H9 (cell line): ENCODE data around the gene THSD4. TPM values are rescaled to one million over a fixed set of nuclear protein-coding genes. Genes with fewer than 3 reads are reported as not detected.

Source experiments
- DNase-seq: peaks from one replicate; pipeline ENCODE4 v3.0.0-alpha.2; 2017
- H2AFZ ChIP-seq: one replicate; pipeline ENCODE4 v1.6.1; 2013; ENCODE audit warnings: mild to moderate bottlenecking, low read length, control low read depth, moderate library complexity
- H2AK5ac ChIP-seq: 2 replicates; pipeline ENCODE4 v1.6.1; 2013; ENCODE audit warnings: low read length, control low read depth, mixed read lengths; ENCODE audit not compliant: insufficient read length
- H2BK120ac ChIP-seq: one replicate; pipeline ENCODE4 v1.6.1; 2013; ENCODE audit warnings: low read depth, mild to moderate bottlenecking, low read length, control low read depth, inconsistent platforms; ENCODE audit not compliant: poor library complexity, severe bottlenecking
- H2BK12ac ChIP-seq: 2 replicates; pipeline ENCODE4 v1.6.1; 2013; ENCODE audit warnings: low read length, control low read depth, mixed read lengths, low read depth; ENCODE audit not compliant: insufficient read length
- H2BK15ac ChIP-seq: 2 replicates; pipeline ENCODE4 v1.6.1; 2013; ENCODE audit warnings: low read depth, low read length, control low read depth
- H2BK20ac ChIP-seq: one replicate; pipeline ENCODE4 v1.6.1; 2013; ENCODE audit warnings: low read depth, mild to moderate bottlenecking, low read length, control low read depth, inconsistent platforms; ENCODE audit not compliant: poor library complexity, severe bottlenecking
- H2BK5ac ChIP-seq: 2 replicates; pipeline ENCODE4 v1.6.1; 2013; ENCODE audit warnings: low read length, control low read depth, mixed read lengths; ENCODE audit not compliant: insufficient read length
- H3K14ac ChIP-seq: 2 replicates; pipeline ENCODE4 v1.6.1; 2013; ENCODE audit warnings: low read length, control low read depth; ENCODE audit not compliant: insufficient read depth
- H3K18ac ChIP-seq: 2 replicates; pipeline ENCODE4 v1.6.1; 2013; ENCODE audit warnings: low read depth, mild to moderate bottlenecking, mixed read lengths, low read length, control low read depth; ENCODE audit not compliant: insufficient read length
- H3K23ac ChIP-seq: 2 replicates; pipeline ENCODE4 v1.6.1; 2013; ENCODE audit warnings: low read length, control low read depth, mixed read lengths, low read depth; ENCODE audit not compliant: insufficient read length
- H3K23me2 ChIP-seq: 2 replicates; pipeline ENCODE4 v1.6.1; 2013; ENCODE audit warnings: low read depth, mild to moderate bottlenecking, mixed read lengths, low read length, control low read depth; ENCODE audit not compliant: insufficient read length, poor library complexity, severe bottlenecking
- H3K27ac ChIP-seq: 2 replicates; pipeline ENCODE4 v1.5.1; 2013; ENCODE audit warnings: low read length, control low read depth, mixed read lengths, low read depth; ENCODE audit not compliant: insufficient read length
- H3K27me3 ChIP-seq: 2 replicates; pipeline ENCODE4 v1.6.1; 2013; ENCODE audit warnings: low read length, control low read depth, inconsistent platforms; ENCODE audit not compliant: insufficient read depth
- H3K4ac ChIP-seq: 2 replicates; pipeline ENCODE4 v1.6.1; 2013; ENCODE audit warnings: low read depth, mild to moderate bottlenecking, control low read depth, inconsistent platforms, low read length, moderate library complexity
- H3K4me1 ChIP-seq: 2 replicates; pipeline ENCODE4 v1.6.1; 2013; ENCODE audit warnings: low read length, control low read depth, inconsistent platforms; ENCODE audit not compliant: insufficient read depth
- H3K4me2 ChIP-seq: 2 replicates; pipeline ENCODE4 v1.6.1; 2013; ENCODE audit warnings: low read length, control low read depth, mixed read lengths; ENCODE audit not compliant: insufficient read length, insufficient read depth
- H3K56ac ChIP-seq: 2 replicates; pipeline ENCODE4 v1.6.1; 2013; ENCODE audit warnings: low read depth, mild to moderate bottlenecking, mixed read lengths, low read length, control low read depth; ENCODE audit not compliant: insufficient read length
- H3K79me1 ChIP-seq: 2 replicates; pipeline ENCODE4 v1.6.1; 2013; ENCODE audit warnings: low read depth, mild to moderate bottlenecking, moderate library complexity, low read length, control low read depth, inconsistent platforms; ENCODE audit not compliant: insufficient read depth, poor library complexity, severe bottlenecking
- H3K79me2 ChIP-seq: 2 replicates; pipeline ENCODE4 v1.6.1; 2013; ENCODE audit warnings: low read length, control low read depth, inconsistent platforms; ENCODE audit not compliant: insufficient read depth
- H3K9ac ChIP-seq: 2 replicates; pipeline ENCODE4 v1.6.1; 2013; ENCODE audit warnings: low read length, control low read depth, mixed read lengths; ENCODE audit not compliant: insufficient read length; ENCODE audit errors: extremely low read depth
- H3K9me3 ChIP-seq: one replicate; pipeline ENCODE4 v1.6.1; 2013; ENCODE audit warnings: low read depth, low read length, inconsistent platforms; ENCODE audit not compliant: control insufficient read depth
- H3T11ph ChIP-seq: one replicate; pipeline ENCODE4 v1.6.1; 2013; ENCODE audit warnings: mild to moderate bottlenecking, low read length, control low read depth, inconsistent platforms
- H4K20me1 ChIP-seq: one replicate; pipeline ENCODE4 v1.6.1; 2013; ENCODE audit not compliant: control insufficient read depth, insufficient read length, insufficient read depth
- H4K5ac ChIP-seq: 2 replicates; pipeline ENCODE4 v1.6.1; 2013; ENCODE audit warnings: low read depth, mild to moderate bottlenecking, mixed read lengths, low read length, control low read depth; ENCODE audit not compliant: insufficient read length
- H4K8ac ChIP-seq: replicated peaks from 2 replicates; pipeline ENCODE4 v1.6.1; 2013; ENCODE audit warnings: low read length, control low read depth, mixed read lengths, low read depth; ENCODE audit not compliant: insufficient read length
- H4K91ac ChIP-seq: 2 replicates; pipeline ENCODE4 v1.6.1; 2013; ENCODE audit warnings: low read depth, mild to moderate bottlenecking, moderate library complexity, mixed read lengths, low read length, control low read depth; ENCODE audit not compliant: insufficient read length
- H3K27ac Mint-ChIP-seq, 3 experiments: 2 replicates in 2 of 3; 3 replicates in 1 of 3; pipeline ENCODE4 v1.8.0; 2020 to 2021; ENCODE audit warnings: mixed read lengths in 3 of 3, mild to moderate bottlenecking in 1 of 3, moderate library complexity in 1 of 3
- H3K27me3 Mint-ChIP-seq: 2 replicates; pipeline ENCODE4 v1.8.0; 2021; ENCODE audit warnings: low read depth, mild to moderate bottlenecking, moderate library complexity, mixed read lengths
- H3K36me3 Mint-ChIP-seq, 3 experiments: 2 replicates in 2 of 3; 3 replicates in 1 of 3; pipeline ENCODE4 v1.8.0; 2020 to 2021; ENCODE audit warnings: low read depth in 3 of 3, mixed read lengths in 3 of 3; ENCODE audit not compliant: insufficient read depth in 1 of 3
- H3K4me1 Mint-ChIP-seq, 2 experiments: 2 replicates each; pipeline ENCODE4 v1.8.0; 2020; ENCODE audit warnings: mixed read lengths in 2 of 2
- H3K4me3 Mint-ChIP-seq, 2 experiments: 2 replicates in 1 of 2; 3 replicates in 1 of 2; pipeline ENCODE4 v1.8.0; 2020 to 2021; ENCODE audit warnings: mild to moderate bottlenecking in 2 of 2, mixed read lengths in 2 of 2, moderate library complexity in 1 of 2
- H3K9me3 Mint-ChIP-seq, 2 experiments: 2 replicates in 1 of 2; 3 replicates in 1 of 2; pipeline ENCODE4 v1.8.0; 2020; ENCODE audit warnings: mild to moderate bottlenecking in 2 of 2, mixed read lengths in 2 of 2, moderate library complexity in 1 of 2
- total RNA-seq: library from RNA; stranded (reverse); gene quantifications from 2 replicates; pipeline ENCODE4 v1.2.1, GENCODE V29; 2021
- TF ChIP-seq, protein P1 (sequence below): fragments of 200-600 bp; sonication (generic); conservative IDR thresholded peaks from 3 replicates; pipeline ENCODE4 v1.8.0; 2021; ENCODE audit warnings: antibody characterized with exemption, mild to moderate bottlenecking

THSD4 gene
- total RNA-seq, 1 experiment from 2014 or later: 5.5 TPM

- H2AK5ac ChIP-seq: no peak overlapping the region
- no peak overlapping the region for H2BK15ac ChIP-seq
- H4K8ac ChIP-seq: no peak overlapping the region
- no peak overlapping the region for H2BK20ac ChIP-seq
- H3K23me2 ChIP-seq: no peaks in the 10 kb centered on the region
- Mint-ChIP-seq H3K36me3 (no peaks in the 10 kb centered on the region), H3K4me3 (no peak overlapping the region), H3K4me1 (0 out of 4 replicates have a peak, but pooled peaks cover 0 to 6% of the 10 kb centered on the region in 2 experiments), H3K9me3 (no peaks in the 10 kb centered on the region), H3K27ac (no peak overlapping the region), H3K27me3 (no peaks in the 10 kb centered on the region)
- no peaks in the 10 kb centered on the region for H3K9me3 ChIP-seq
- no peaks in the 10 kb centered on the region for H3K79me2 ChIP-seq
- no peak overlapping the region for H3K4me2 ChIP-seq
- no peak overlapping the region for H2BK120ac ChIP-seq
- no peak overlapping the region for H2BK12ac ChIP-seq
- no peak overlapping the region for H3T11ph ChIP-seq
- no peak overlapping the region for H4K5ac ChIP-seq
- no peak overlapping the region for H2BK5ac ChIP-seq
- H3K23ac ChIP-seq: no peak overlapping the region
- H3K79me1 ChIP-seq: no peaks in the 10 kb centered on the region
- H3K18ac ChIP-seq: no peak overlapping the region
- H3K4ac ChIP-seq: no peak overlapping the region
- no peak for DNase-seq
- no peak overlapping the region for H2AFZ ChIP-seq
- TF ChIP-seq, protein P1, sequence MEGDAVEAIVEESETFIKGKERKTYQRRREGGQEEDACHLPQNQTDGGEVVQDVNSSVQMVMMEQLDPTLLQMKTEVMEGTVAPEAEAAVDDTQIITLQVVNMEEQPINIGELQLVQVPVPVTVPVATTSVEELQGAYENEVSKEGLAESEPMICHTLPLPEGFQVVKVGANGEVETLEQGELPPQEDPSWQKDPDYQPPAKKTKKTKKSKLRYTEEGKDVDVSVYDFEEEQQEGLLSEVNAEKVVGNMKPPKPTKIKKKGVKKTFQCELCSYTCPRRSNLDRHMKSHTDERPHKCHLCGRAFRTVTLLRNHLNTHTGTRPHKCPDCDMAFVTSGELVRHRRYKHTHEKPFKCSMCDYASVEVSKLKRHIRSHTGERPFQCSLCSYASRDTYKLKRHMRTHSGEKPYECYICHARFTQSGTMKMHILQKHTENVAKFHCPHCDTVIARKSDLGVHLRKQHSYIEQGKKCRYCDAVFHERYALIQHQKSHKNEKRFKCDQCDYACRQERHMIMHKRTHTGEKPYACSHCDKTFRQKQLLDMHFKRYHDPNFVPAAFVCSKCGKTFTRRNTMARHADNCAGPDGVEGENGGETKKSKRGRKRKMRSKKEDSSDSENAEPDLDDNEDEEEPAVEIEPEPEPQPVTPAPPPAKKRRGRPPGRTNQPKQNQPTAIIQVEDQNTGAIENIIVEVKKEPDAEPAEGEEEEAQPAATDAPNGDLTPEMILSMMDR: no peak
- no peaks in the 10 kb centered on the region for H3K4me1 ChIP-seq
- H3K27ac ChIP-seq: no peak overlapping the region
- H4K20me1 ChIP-seq: no peaks in the 10 kb centered on the region
- H3K56ac ChIP-seq: no peak overlapping the region
- H4K91ac ChIP-seq: no peak overlapping the region
- no peaks in the 10 kb centered on the region for H3K27me3 ChIP-seq
- no peak overlapping the region for H3K9ac ChIP-seq
- H3K14ac ChIP-seq: no peak overlapping the region
Observed at GRCh38 chr15:71716990-71717389, 601.7 kb downstream of the THSD4 start.
